ENCODE measurements around the gene RFLNA. TPM values are rescaled to one million over a fixed set of nuclear protein-coding genes. Genes with fewer than 3 reads are reported as not detected.

RFLNA gene
- total RNA-seq = under 1 TPM in 3 of 6 donors, not detected in 3; 0.30 to 0.67 (median 0.66) TPM

- Histone ChIP-seq H3K9me3 (no peaks in the 10 kb centered on the region), H3K27ac (no peak within 1 kb of the TSS), H3K27me3 (peaks cover 0 to 18% (median 6%) of the 10 kb centered on the region in 4 donors), H3K36me3 (no peaks in the 10 kb centered on the region), H3K4me1 (peaks cover 16 to 22% (median 20%) of the 10 kb centered on the region in 4 donors), H3K4me3 (peak within 1 kb of the TSS in 3 of 4 donors; percentile 28 to 46 (median 43))
- WGBS, 2 donors = 6 to 13% methylated on average over 19 to 25 of the region's 66 CpGs
- ATAC-seq (ENCODE audit: low FRiP score in 2 of 2) = peak in 1 of 2 donors; percentile 68
- DNase-seq = peak in 1 of 2 donors; percentile 86
- TF ChIP-seq CTCF (IDR thresholded peaks at IDR 0.05) = no peak
Measured at GRCh38 chr12:124294780-124295341, at the start of gene RFLNA. RFLNA (plus strand) TSS chr12:124295093; CDS start chr12:124295430, 337 bp downstream.

- Histone ChIP-seq H3K27ac (no peak overlapping the region), H3K27me3 (no peaks in the 10 kb centered on the region), H3K9me3 (peaks cover 0 to 15% (median 7%) of the 10 kb centered on the region in 4 donors), H3K4me1 (peaks cover 0 to 9% (median 5%) of the 10 kb centered on the region in 4 donors), H3K36me3 (no peaks in the 10 kb centered on the region), H3K4me3 (no peak overlapping the region)
- DNase-seq (no peak), ATAC-seq (ENCODE audit: low FRiP score in 2 of 2) (no peak)
- WGBS, 2 donors = 60 to 61% methylated on average over 1 to 2 of the region's 2 CpGs
- TF ChIP-seq CTCF (IDR thresholded peaks at IDR 0.05) (no peak), EP300 (IDR thresholded peaks at IDR 0.05) (no peak), POLR2AphosphoS5 (IDR thresholded peaks at IDR 0.05) (no peak), POLR2A (IDR thresholded peaks at IDR 0.05) (no peak)
Measured at GRCh38 chr12:124247331-124247730, 47.6 kb upstream of the RFLNA start.

- 50 to 57% methylated on average over 20 of the region's 20 CpGs for WGBS, 2 donors
- H3K27ac ChIP-seq = no peak overlapping the region
- peaks cover 0 to 15% (median 7%) of the 10 kb centered on the region in 4 donors for H3K9me3 ChIP-seq
- DNase-seq (no peak), ATAC-seq (ENCODE audit: low FRiP score in 2 of 2) (no peak)
- H3K4me1 ChIP-seq = peaks cover 0 to 9% (median 4%) of the 10 kb centered on the region in 4 donors
- H3K4me3 ChIP-seq = no peak overlapping the region
- no peak for TF ChIP-seq CTCF (IDR thresholded peaks at IDR 0.05)
- TF ChIP-seq POLR2AphosphoS5 (IDR thresholded peaks at IDR 0.05) = no peak
- TF ChIP-seq POLR2A (IDR thresholded peaks at IDR 0.05) = no peak
- TF ChIP-seq EP300 (IDR thresholded peaks at IDR 0.05) = no peak
- H3K36me3 ChIP-seq = no peaks in the 10 kb centered on the region
- no peaks in the 10 kb centered on the region for H3K27me3 ChIP-seq
Measured at GRCh38 chr12:124248941-124249825, 45.7 kb upstream of the RFLNA start.

- H3K4me3 ChIP-seq = no peak overlapping the region
- H3K9me3 ChIP-seq = peaks cover 0 to 13% (median 6%) of the 10 kb centered on the region in 4 donors
- H3K27me3 ChIP-seq = no peaks in the 10 kb centered on the region
- DNase-seq (no peak), ATAC-seq (ENCODE audit: low FRiP score in 2 of 2) (no peak)
- no peak for TF ChIP-seq POLR2A (IDR thresholded peaks at IDR 0.05)
- no peak for TF ChIP-seq CTCF (IDR thresholded peaks at IDR 0.05)
- TF ChIP-seq EP300 (IDR thresholded peaks at IDR 0.05) = no peak
- TF ChIP-seq POLR2AphosphoS5 (IDR thresholded peaks at IDR 0.05) = no peak
- H3K36me3 ChIP-seq = no peaks in the 10 kb centered on the region
- 85 to 86% methylated on average over 7 of the region's 7 CpGs for WGBS, 2 donors
- H3K4me1 ChIP-seq = peaks cover 0 to 9% (median 4%) of the 10 kb centered on the region in 4 donors
- no peak overlapping the region for H3K27ac ChIP-seq
Measured at GRCh38 chr12:124251186-124251585, 43.7 kb upstream of the RFLNA start.
